Activated CD4-positive, CD25-positive, alpha-beta regulatory T cell treated with anti-CD3 and anti-CD28 coated beads, Interleukin-2, amount 50 U/mL, for 16 hours (primary cell): Measurements from ENCODE around the gene LYPLAL1.
"Not testable (repeated sequence)": the region's sequence is repeated elsewhere in the genome, so short reads cannot be mapped to it uniquely, and the experiment has no call there.

Source experiments
- DNase-seq: peaks from one replicate; pipeline ENCODE4 v3.0.0-alpha.2; 2020; ENCODE audit warnings: low read depth, low spot score

Gene LYPLAL1

GRCh38 chr1:219215477-219215876 is 41.8 kb downstream of the LYPLAL1 start:
- no peak for DNase-seq

DNA sequence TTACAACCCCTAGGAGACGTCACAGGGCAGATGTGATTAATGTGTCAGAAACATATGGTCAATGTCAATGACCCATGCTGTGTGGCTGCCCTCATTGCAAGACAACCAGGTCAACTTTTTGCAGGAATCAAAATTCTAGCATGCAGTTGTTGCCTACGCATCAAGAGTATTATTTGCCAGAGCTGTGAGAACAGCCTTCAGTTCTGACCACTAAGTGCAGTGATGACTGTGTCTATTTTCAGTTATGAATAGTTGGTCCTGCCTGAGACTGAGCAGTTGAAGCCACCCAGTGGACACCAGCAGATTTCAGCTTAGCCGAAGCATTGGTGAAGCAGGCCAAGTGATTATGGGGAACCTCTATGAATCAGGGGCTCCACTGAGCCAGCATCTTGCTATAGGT is 47.3 kb downstream of the LYPLAL1 start:
- no peak for DNase-seq

GRCh38 chr1:219223496-219223895 is 49.8 kb downstream of the LYPLAL1 start:
- no peak for DNase-seq

GRCh38 chr1:219226196-219226595 is 52.5 kb downstream of the LYPLAL1 start:
- DNase-seq = no peak

GRCh38 chr1:219227360-219228057 is 53.8 kb downstream of the LYPLAL1 start:
- DNase-seq = no peak

- DNase-seq = no peak
These were observed 54.4 kb downstream of the LYPLAL1 start for GRCh38 chr1:219228058-219228419.

DNA sequence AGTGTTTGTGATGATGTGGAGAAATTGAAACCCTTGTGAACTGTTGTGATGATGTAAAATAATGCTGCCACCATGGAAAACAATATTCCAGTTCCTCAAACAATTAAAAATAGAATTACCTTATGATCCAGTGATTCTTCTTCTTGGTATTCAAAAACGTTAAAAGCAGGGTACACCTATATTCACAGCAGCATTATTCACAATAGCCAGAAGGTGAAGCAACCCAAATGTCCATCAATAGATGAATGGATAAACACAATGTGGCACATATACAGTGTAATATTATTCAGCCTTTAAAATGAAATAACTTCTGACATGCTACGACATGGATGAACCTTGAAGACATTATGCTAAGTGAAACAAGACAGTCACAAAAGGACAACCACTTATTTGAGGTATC is 59.2 kb downstream of the LYPLAL1 start:
- DNase-seq = no peak

DNA sequence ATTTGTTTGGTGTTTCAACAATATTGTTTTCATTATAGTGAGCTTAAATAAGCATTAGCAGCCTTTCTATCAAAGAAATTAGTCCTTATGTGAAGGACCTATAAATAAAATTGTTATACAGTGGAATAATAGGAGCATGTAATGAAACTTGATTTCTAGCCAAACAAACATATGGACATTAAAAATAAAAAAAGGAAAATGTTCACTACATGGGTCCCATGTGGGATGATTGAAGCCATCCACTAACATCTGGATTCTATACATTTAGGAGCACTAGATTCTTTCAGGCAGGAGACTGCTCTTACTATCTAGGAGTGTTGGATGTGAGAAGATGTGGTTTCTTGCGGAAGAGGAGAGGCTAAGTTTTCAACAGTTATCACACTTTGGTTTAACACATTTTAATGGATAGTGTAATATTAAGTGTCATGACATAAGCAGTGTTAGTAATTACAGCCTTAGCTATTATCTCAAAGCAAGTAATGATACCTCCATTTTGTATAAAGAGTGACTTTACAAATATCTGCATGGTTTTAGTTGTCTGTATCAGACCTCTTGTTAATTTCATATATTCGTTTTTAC is 62.3 kb downstream of the LYPLAL1 start:
- DNase-seq = no peak

DNA sequence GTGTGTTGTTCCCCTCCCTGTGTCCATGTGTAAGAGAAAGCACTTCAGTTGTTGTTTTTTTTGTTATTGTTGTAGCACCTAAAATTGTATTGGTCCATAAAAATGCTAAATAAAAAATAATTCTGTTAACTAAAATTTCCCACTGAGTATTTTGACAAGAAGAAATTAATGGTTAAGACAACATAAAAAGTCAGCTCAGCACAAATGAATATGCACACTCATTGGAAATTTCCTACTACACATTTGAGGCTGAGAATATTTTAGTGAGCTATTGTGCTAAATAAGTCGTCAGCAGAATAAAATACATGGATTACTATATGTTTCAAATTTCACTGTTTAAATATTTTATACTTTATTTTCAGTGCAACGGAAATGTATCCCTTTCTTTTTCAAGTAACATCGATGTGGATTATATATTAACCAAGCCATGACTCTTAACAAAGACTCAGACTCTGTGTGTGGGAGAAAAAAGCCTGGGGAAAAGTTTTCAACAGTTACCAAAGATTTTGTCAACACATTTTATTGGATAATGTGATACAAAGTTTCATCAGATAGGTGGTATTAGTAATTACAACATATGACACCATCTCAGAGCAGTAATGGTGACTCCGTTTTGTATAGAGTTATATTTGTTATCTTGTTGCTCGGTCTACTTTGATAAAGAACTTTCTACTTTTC is 63.4 kb downstream of the LYPLAL1 start:
- DNase-seq = no peak

DNA sequence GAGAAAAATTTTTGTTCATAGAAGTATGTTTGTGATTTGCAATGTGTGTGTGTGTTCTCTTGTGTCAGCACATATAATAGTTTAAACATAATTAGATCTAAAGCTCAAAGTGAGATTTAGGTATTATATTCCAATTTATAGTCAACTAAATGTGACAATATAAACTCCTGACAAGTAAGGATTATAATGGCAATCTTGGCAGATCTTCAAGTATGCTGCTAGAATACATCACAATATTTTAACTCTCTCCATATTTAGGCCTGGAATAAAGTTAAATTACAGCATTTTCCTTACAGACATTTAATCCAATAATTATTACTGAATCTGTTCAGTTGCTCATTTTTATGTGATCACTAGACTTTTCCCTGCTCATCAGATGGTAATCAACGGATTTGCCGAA is 65.8 kb downstream of the LYPLAL1 start:
- DNase-seq = no peak

- no peak for DNase-seq
These were observed 71.2 kb downstream of the LYPLAL1 start for GRCh38 chr1:219244864-219245263.

- no peak for DNase-seq
These were observed 73.8 kb downstream of the LYPLAL1 start for GRCh38 chr1:219247441-219247840.

DNA sequence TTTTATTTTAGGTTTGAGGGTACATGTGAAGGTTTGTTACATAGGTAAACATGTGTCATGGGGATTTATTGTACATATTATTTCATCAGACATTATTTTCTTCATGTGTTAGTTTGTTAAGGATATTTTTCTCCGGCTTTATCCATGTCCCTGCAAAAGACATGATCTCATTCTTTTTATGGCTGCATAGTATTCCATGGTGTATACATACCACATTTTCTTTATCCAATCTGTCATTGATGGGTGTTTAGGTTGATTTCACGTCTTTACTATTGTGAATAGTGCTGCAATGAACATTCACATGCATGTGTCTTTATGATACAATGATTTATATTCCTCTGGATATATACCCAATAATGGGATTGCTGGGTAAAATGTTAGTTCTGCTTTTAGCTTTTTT is 76.8 kb downstream of the LYPLAL1 start:
- DNase-seq = not testable (repeated sequence)

- no peak for DNase-seq
These were observed 84.1 kb downstream of the LYPLAL1 start for GRCh38 chr1:219257751-219258150.

GRCh38 chr1:219261454-219261853 is 87.8 kb downstream of the LYPLAL1 start:
- no peak for DNase-seq
